Endothelial cell of umbilical vein (primary cell): Measurements from ENCODE around the gene MALT1. TPM values are rescaled to one million over a fixed set of nuclear protein-coding genes. Genes with fewer than 3 reads are reported as not detected.
A peak's percentile ranks its signal among the peaks of the same experiment; 100 is the strongest.

Source experiments
- BruUV-seq: library from RNA; stranded (reverse); fragments of 400-500 nt; replicated peaks from 2 replicates; lab custom pipeline; 2021; lab: Mats Ljungman, UMichigan
- CTCF ChIA-PET: fragments of 300-600, 350-600 bp; sonication (Branson Sonifier 250); formaldehyde crosslinking; loops from one replicate; lab custom pipeline; 2021; ENCODE audit warnings: antibody characterized with exemption, inconsistent platforms; lab: Charles Lee
- POLR2A ChIA-PET: fragments of 300-600, 350-600 bp; sonication (Branson Sonifier 250); formaldehyde crosslinking; loops from one replicate; lab custom pipeline; 2021; ENCODE audit warnings: antibody characterized with exemption, inconsistent platforms; lab: Charles Lee
- DNase-seq: peaks from one replicate; pipeline ENCODE4 v3.0.0-alpha.2; 2011; ENCODE audit warnings: low read depth, low spot score
- FAIRE-seq: peaks from 2 replicates; lab custom pipeline; 2011; peaks lifted over from hg19 to GRCh38; lab: Jason Lieb, UNC
- H2AFZ ChIP-seq: 2 replicates; pipeline ENCODE4 v1.6.0; 2012; ENCODE audit warnings: low read depth, low read length, control low read depth, inconsistent platforms
- H3K27ac ChIP-seq: 2 replicates; pipeline ENCODE4 v1.5.1; 2011; ENCODE audit warnings: low read depth, mild to moderate bottlenecking, control low read depth, low read length, moderate library complexity; ENCODE audit not compliant: insufficient read depth
- H3K27me3 ChIP-seq, 2 experiments: 2 replicates each; pipeline versions ENCODE4 v1.6.0 to v1.6.1; 2011; ENCODE audit warnings: low read length in 2 of 2, mixed read lengths in 1 of 2; ENCODE audit not compliant: control insufficient read depth in 2 of 2, insufficient read depth in 2 of 2
- H3K36me3 ChIP-seq, 2 experiments: 2 replicates in 1 of 2; 3 replicates in 1 of 2; pipeline ENCODE4 v1.5.1; 2011; ENCODE audit warnings: low read length in 2 of 2, mild to moderate bottlenecking in 1 of 2, moderate library complexity in 1 of 2; ENCODE audit not compliant: control insufficient read depth in 2 of 2, insufficient read depth in 2 of 2; ENCODE audit errors: extremely low read depth in 1 of 2
- H3K4me1 ChIP-seq: 3 replicates; pipeline ENCODE4 v1.5.1; 2011; ENCODE audit warnings: mild to moderate bottlenecking, low read length; ENCODE audit not compliant: control insufficient read depth, insufficient read depth; ENCODE audit errors: extremely low read depth
- H3K4me2 ChIP-seq: 2 replicates; pipeline ENCODE4 v1.6.1; 2011; ENCODE audit warnings: low read length, control low read depth, mixed read lengths; ENCODE audit not compliant: insufficient read depth
- H3K4me3 ChIP-seq, 3 experiments: fragments of 200-600 bp in 1 of 3; sonication (generic), shearing (Covaris generic) in 1 of 3; replicated peaks in 1 of 3; 2 replicates each; pipeline ENCODE4 v1.5.1; 2011 to 2016; ENCODE audit warnings: control low read depth in 3 of 3, low read length in 3 of 3, mild to moderate bottlenecking in 2 of 3, inconsistent platforms in 1 of 3, low read depth in 1 of 3, moderate library complexity in 1 of 3; ENCODE audit not compliant: insufficient read depth in 1 of 3
- H3K79me2 ChIP-seq: 2 replicates; pipeline ENCODE4 v1.6.0; 2012; ENCODE audit warnings: low read length, inconsistent platforms; ENCODE audit not compliant: control insufficient read depth, insufficient read depth
- H3K9ac ChIP-seq: replicated peaks from 2 replicates; pipeline ENCODE3; 2011; ENCODE audit warnings: low read length, control low read depth; ENCODE audit not compliant: insufficient read depth; ENCODE audit errors: extremely low read depth
- H3K9me1 ChIP-seq: replicated peaks from 3 replicates; pipeline ENCODE4 v1.6.0; 2011; ENCODE audit warnings: mild to moderate bottlenecking, low read length; ENCODE audit not compliant: control insufficient read depth, insufficient read depth; ENCODE audit errors: extremely low read depth
- H3K9me3 ChIP-seq: replicated peaks from 2 replicates; pipeline ENCODE4 v1.5.1; 2012; ENCODE audit warnings: low read length, inconsistent platforms; ENCODE audit not compliant: control insufficient read depth, insufficient read depth
- H4K20me1 ChIP-seq: replicated peaks from 2 replicates; pipeline ENCODE3; 2011; ENCODE audit warnings: mild to moderate bottlenecking, low read length; ENCODE audit not compliant: control insufficient read depth, insufficient read depth; ENCODE audit errors: extremely low read depth
- EZH2 ChIP-seq: IDR thresholded peaks from 2 replicates; pipeline ENCODE4 v1.6.1; 2012; ENCODE audit warnings: borderline replicate concordance, low read depth, mild to moderate bottlenecking, moderate library complexity, low read length, inconsistent platforms; ENCODE audit not compliant: severe bottlenecking
- FOS ChIP-seq: IDR thresholded peaks from 2 replicates; pipeline ENCODE4 v1.6.1; 2011; ENCODE audit warnings: mild to moderate bottlenecking, low read length, moderate library complexity, borderline replicate concordance; ENCODE audit not compliant: insufficient read depth
- GATA2 ChIP-seq: IDR thresholded peaks from 2 replicates; pipeline ENCODE4 v1.7.0; 2011; ENCODE audit warnings: low read depth, mild to moderate bottlenecking, moderate library complexity, mixed read lengths, low read length; ENCODE audit not compliant: insufficient read length, insufficient read depth
- JUN ChIP-seq: IDR thresholded peaks from 2 replicates; pipeline ENCODE4 v1.6.1; 2011; ENCODE audit warnings: borderline replicate concordance, low read depth; ENCODE audit not compliant: insufficient read length, insufficient read depth
- MYC ChIP-seq: IDR thresholded peaks from one replicate; pipeline ENCODE4 v1.6.1; 2011; ENCODE audit warnings: mild to moderate bottlenecking, low read depth, low read length
- POLR2A ChIP-seq: IDR thresholded peaks from 2 replicates; pipeline ENCODE4 v1.6.1; 2012; ENCODE audit warnings: low read depth, mild to moderate bottlenecking, control low read depth, low read length
- POLR2AphosphoS5 ChIP-seq: IDR thresholded peaks from 2 replicates; pipeline ENCODE4 v1.6.1; 2012; ENCODE audit warnings: low read depth, mild to moderate bottlenecking, control low read depth, low read length, moderate library complexity; ENCODE audit not compliant: insufficient read depth
- dilution Hi-C: fragments of 300-500 bp; cut with MboI; formaldehyde crosslinking; loops from one replicate; pipeline ENCODE4 v1.15.0; 2019; ENCODE audit warnings: low sequenced_read_pairs; ENCODE audit not compliant: extremely low pct_ligation_motif_present
- intact Hi-C: fragments of 100-400 bp; cut with micrococcal nuclease; formaldehyde crosslinking; loops from one replicate; pipeline ENCODE4 v1.10.0; 2022
- polyA plus RNA-seq, 4 experiments: library from polyadenylated mRNA; depleted of rRNA in 3 of 4; stranded (reverse) in 3 of 4; unstranded in 1 of 4; fragments of >200 nt; gene quantifications; 2 replicates each; pipeline versions ENCODE4 v1.2.1 to v1.2.3, GENCODE V29; 2011 to 2012; ENCODE audit warnings: missing spikeins in 1 of 4
- total RNA-seq: library from RNA; stranded (reverse); gene quantifications from 2 replicates; pipeline ENCODE4 v1.2.3, GENCODE V29; 2021
- TF ChIP-seq, protein P1 (sequence below): IDR thresholded peaks from 2 replicates; pipeline ENCODE4 v1.6.1; 2011; ENCODE audit not compliant: insufficient read depth, insufficient read length
- TF ChIP-seq, protein P2 (sequence below), 2 donors: IDR thresholded peaks; 1 replicate in 1 of 2; 2 replicates in 1 of 2; pipeline ENCODE4 v1.5.1; 2011; ENCODE audit warnings: low read length in 2 of 2, mild to moderate bottlenecking in 2 of 2, moderate library complexity in 2 of 2, control low read depth in 1 of 2, inconsistent platforms in 1 of 2, low read depth in 1 of 2; ENCODE audit not compliant: insufficient read depth in 1 of 2; ENCODE audit errors: extremely low read depth in 1 of 2

MALT1 gene
- total and polyA plus RNA-seq, 2 donors (not counting 3 experiments of a cell fraction or from before 2014, with no cell fraction given) = 2.8 to 5.1 TPM

DNA sequence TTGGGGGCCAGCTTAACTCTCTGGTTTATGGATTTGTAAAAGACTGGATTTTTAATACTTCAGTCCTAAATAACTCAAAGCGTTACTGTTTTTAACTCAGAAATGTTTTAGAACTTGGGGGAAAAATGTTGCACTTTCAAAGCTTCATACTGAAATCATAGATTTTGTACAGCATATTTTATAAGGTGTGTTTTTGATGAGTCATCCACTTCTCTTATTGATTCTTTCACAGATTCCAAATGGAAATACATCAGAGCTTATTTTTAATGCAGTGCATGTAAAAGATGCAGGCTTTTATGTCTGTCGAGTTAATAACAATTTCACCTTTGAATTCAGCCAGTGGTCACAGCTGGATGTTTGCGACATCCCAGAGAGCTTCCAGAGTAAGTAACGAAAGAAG is 28.9 kb downstream of the MALT1 start:
- DNase-seq = no peak
- ChIA-PET POLR2A (no interaction called here), CTCF (interaction anchor here (1.1 to 1.9 kb wide), 3 partner anchors 8 to 176 kb away, joined by 3 to 9 read pairs (median 3); no protein-coding TSS in a partner anchor)
- no peaks in the 10 kb centered on the region for H3K79me2 ChIP-seq
- H3K9me3 ChIP-seq = no peaks in the 10 kb centered on the region
- no peak for FAIRE-seq
- BruUV-seq = no TSS peak
- no peaks in the 10 kb centered on the region for H3K9me1 ChIP-seq
- no peaks in the 10 kb centered on the region for H3K36me3 ChIP-seq
- no peak overlapping the region for H3K4me2 ChIP-seq
- intact Hi-C loops (no loop called here), dilution Hi-C loops (no loop called here)
- H3K27me3 ChIP-seq = no peaks in the 10 kb centered on the region
- no peak overlapping the region for H2AFZ ChIP-seq
- H3K4me1 ChIP-seq = no peaks in the 10 kb centered on the region
- no peak overlapping the region for H3K9ac ChIP-seq
- TF ChIP-seq GATA2 (no peak), JUN (peak; percentile 12)
- no peak overlapping the region for H3K4me3 ChIP-seq
- H3K27ac ChIP-seq = no peak overlapping the region
- no peaks in the 10 kb centered on the region for H4K20me1 ChIP-seq

DNA sequence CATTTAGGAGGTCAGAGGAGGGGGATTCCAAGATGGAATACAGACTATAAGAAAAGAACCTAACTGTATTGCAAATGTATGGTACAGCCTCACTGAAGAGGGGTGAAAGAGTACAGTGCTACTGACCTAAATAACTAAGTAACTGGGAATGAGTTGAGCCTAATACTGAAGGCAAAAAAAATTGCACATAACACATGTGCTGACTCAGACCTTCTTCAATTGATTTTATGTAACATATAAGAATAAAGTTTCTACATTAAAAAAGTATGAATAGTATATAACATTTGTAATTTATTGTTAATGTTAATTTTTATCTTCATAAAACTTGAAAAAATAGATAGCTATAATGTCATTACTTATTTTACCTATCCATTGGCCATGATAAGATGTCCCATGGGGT is 41.7 kb downstream of the MALT1 start:
- Histone ChIP-seq H3K36me3 (no peaks in the 10 kb centered on the region), H3K79me2 (no peaks in the 10 kb centered on the region), H3K9me3 (no peaks in the 10 kb centered on the region), H4K20me1 (no peaks in the 10 kb centered on the region), H3K9me1 (no peaks in the 10 kb centered on the region), H3K4me3 (no peak overlapping the region), H3K9ac (no peak overlapping the region), H2AFZ (no peak overlapping the region), H3K4me2 (no peak overlapping the region), H3K27ac (no peak overlapping the region), H3K4me1 (no peaks in the 10 kb centered on the region), H3K27me3 (no peaks in the 10 kb centered on the region)
- dilution Hi-C loops = no loop called here
- intact Hi-C loops = no loop called here
- BruUV-seq = no TSS peak
- CTCF ChIA-PET = no interaction called here
- DNase-seq (no peak), FAIRE-seq (no peak)
- TF ChIP-seq GATA2 (no peak), FOS (no peak), EZH2 (no peak), POLR2A (no peak), MYC (no peak), JUN (no peak), POLR2AphosphoS5 (no peak)
- TF ChIP-seq, protein P1, sequence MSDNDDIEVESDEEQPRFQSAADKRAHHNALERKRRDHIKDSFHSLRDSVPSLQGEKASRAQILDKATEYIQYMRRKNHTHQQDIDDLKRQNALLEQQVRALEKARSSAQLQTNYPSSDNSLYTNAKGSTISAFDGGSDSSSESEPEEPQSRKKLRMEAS = no peak
- TF ChIP-seq, protein P2, sequence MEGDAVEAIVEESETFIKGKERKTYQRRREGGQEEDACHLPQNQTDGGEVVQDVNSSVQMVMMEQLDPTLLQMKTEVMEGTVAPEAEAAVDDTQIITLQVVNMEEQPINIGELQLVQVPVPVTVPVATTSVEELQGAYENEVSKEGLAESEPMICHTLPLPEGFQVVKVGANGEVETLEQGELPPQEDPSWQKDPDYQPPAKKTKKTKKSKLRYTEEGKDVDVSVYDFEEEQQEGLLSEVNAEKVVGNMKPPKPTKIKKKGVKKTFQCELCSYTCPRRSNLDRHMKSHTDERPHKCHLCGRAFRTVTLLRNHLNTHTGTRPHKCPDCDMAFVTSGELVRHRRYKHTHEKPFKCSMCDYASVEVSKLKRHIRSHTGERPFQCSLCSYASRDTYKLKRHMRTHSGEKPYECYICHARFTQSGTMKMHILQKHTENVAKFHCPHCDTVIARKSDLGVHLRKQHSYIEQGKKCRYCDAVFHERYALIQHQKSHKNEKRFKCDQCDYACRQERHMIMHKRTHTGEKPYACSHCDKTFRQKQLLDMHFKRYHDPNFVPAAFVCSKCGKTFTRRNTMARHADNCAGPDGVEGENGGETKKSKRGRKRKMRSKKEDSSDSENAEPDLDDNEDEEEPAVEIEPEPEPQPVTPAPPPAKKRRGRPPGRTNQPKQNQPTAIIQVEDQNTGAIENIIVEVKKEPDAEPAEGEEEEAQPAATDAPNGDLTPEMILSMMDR (IDR thresholded peaks at IDR 0.05; ENCODE audit: extremely low read depth in 1 of 2, insufficient read depth in 1 of 2, low read depth in 1 of 2, low read length in 2 of 2) = no peak
- POLR2A ChIA-PET = no interaction called here
